Heart left ventricle (tissue), 16 donors: ENCODE data around the gene PDE9A. TPM values are rescaled to one million over a fixed set of nuclear protein-coding genes. Genes with fewer than 3 reads are reported as not detected.
A peak's percentile ranks its signal among the peaks of the same experiment; 100 is the strongest.
"Not testable (repeated sequence)": the region's sequence is repeated elsewhere in the genome, so short reads cannot be mapped to it uniquely, and the experiment has no call there.

Experiments
- ATAC-seq, 4 donors: fragments of 200-7000 bp; cut with Tn5 transposase; one replicate each; pipeline ENCODE4 v1.9.1; 2020 to 2022; ENCODE audit warnings: moderate library complexity in 4 of 4, mild to moderate bottlenecking in 3 of 4, moderate number of reproducible peaks in 1 of 4
- DNase-seq, 5 donors: peaks; one replicate each; pipeline ENCODE4 v3.0.0-alpha.2; 2020
- H3K27ac ChIP-seq, 12 donors: fragments of 200-600 bp; sonication (generic) in 4 of 12; one replicate each; pipeline versions ENCODE4 v1.5.0 to v1.8.0; 2016 to 2022; ENCODE audit warnings: mild to moderate bottlenecking in 2 of 12
- H3K27me3 ChIP-seq, 9 donors: fragments of 200-600 bp; sonication (generic) in 2 of 9; one replicate each; pipeline versions ENCODE4 v1.5.1 to v1.8.0; 2016 to 2022; ENCODE audit warnings: mild to moderate bottlenecking in 3 of 9
- H3K36me3 ChIP-seq, 9 donors: fragments of 200-600 bp; sonication (generic) in 2 of 9; one replicate each; pipeline versions ENCODE4 v1.5.0 to v1.8.0; 2018 to 2022; ENCODE audit warnings: mild to moderate bottlenecking in 2 of 9
- H3K4me1 ChIP-seq, 12 donors: fragments of 200-600 bp; sonication (generic) in 4 of 12; one replicate each; pipeline versions ENCODE4 v1.5.0 to v1.8.0; 2016 to 2022; ENCODE audit warnings: mild to moderate bottlenecking in 3 of 12
- H3K4me3 ChIP-seq, 12 donors: fragments of 200-600 bp; sonication (generic) in 4 of 12; one replicate each; pipeline versions ENCODE4 v1.5.0 to v1.8.0; 2017 to 2022; ENCODE audit warnings: mild to moderate bottlenecking in 9 of 12, moderate library complexity in 4 of 12
- H3K9me3 ChIP-seq, 12 donors: fragments of 200-600 bp; sonication (generic) in 4 of 12; one replicate each; pipeline versions ENCODE4 v1.5.0 to v1.8.0; 2016 to 2022; ENCODE audit warnings: mild to moderate bottlenecking in 1 of 12
- POLR2A ChIP-seq, 2 donors: fragments of 450-650 bp; IDR thresholded peaks; one replicate each; pipeline ENCODE4 v1.6.1; 2017; ENCODE audit warnings: antibody characterized with exemption in 2 of 2, mild to moderate bottlenecking in 2 of 2, moderate library complexity in 2 of 2
- WGBS, 4 donors: extraction: QIAGEN DNeasy Blood & Tissue Kit in 2 of 4; methylation state at CpG; one replicate each; pipeline versions ENCODE4 v1.1.5 to v1.1.7; 2013 to 2018; 5-methylcytosine and 5-hydroxymethylcytosine counted together
- intact Hi-C, 10 donors: fragments of 100-400 bp; cut with DNase I; formaldehyde crosslinking; loops; one replicate each; pipeline versions ENCODE4 v1.11.1 to v1.14.2; 2022
- polyA plus RNA-seq, 2 donors: library from polyadenylated mRNA; stranded (reverse); fragments of 200-250 nt; gene quantifications; one replicate each; pipeline ENCODE4 v1.2.3, GENCODE V29; 2013
- total RNA-seq, 9 donors: library from RNA; depleted of rRNA in 2 of 9; stranded (reverse); fragments of >200 nt in 2 of 9; fragmentation: NEBNext Ultra II Directional in 3 of 9; extraction: Animal tissue kit (Norgen Biotek cat#: 25700) in 3 of 9; gene quantifications; one replicate each; pipeline versions ENCODE4 v1.1.0 to v1.2.4, GENCODE V29; 2016 to 2023
- TF ChIP-seq, protein P1 (sequence below), 12 donors: fragments of 200-600 bp; sonication (generic) in 4 of 12; IDR thresholded peaks; one replicate each; pipeline versions ENCODE4 v1.5.0 to v1.8.0; 2018 to 2022; ENCODE audit warnings: antibody characterized with exemption in 12 of 12, mild to moderate bottlenecking in 5 of 12
- donor health status: ischemic (EF 13 %, LVEDD 7.1; RV severe dilation, severe dysfunction).
- donor health status: healthy with polysubstance abuse.
- donor health status: DM: no; HTN: yes; CAD: no.
- donor health status: DM: no; HTN: no; CAD: no.
- donor health status: ischemic (EF 25% LVEDD 6.9; RV normal size, moderate dysfunction).
- donor health status: ischemic (EF 25% LVEDD 5.7; RV mildly dilated, moderate dysfunction).
- donor health status: healthy.
- donor health status: DM: yes; HTN: yes; CAD: no.
- donor health status: ischemic (EF 35%, LVEDD 5.7; RV mildly dilated, moderate dysfunction).
- donor health status: nonischemic (EF 11% LVEDD 7.7; RV severe dilation, severe dysfunction).
- donor health status: DM: yes; HTN: yes; CAD: no.
- donor health status: PGD.
- donor health status: ischemic (EF 29% LVEDD 5.4; RV normal size, mild dysfunction).
- donor health status: nonischemic (EF 23%, LVEDD 6.1; RV moderate dilation, normal function).

Gene PDE9A
- total and polyA plus RNA-seq, 11 donors: 1.5 to 4.0 (median 3.1) TPM

DNA sequence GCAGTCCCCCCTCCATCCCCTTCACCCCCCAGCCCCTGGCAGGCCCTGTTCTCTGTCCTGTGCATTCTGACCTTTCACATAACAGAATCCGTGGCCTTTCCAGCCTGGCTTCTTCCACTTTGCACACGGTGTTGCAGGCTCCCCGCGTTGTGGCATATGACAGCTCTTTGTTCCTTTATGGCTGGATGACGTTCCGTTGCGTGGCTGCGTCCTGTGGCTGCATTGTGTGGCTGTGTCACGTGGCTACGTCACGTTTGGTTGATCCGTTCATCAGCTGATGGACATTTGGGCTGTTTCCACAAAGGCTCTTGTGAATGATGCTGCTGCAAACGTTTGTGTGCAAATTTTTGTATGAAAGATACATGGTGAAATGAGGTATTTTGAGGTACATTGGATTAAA lies 53.3 kb downstream of the PDE9A start:
- peaks cover 0 to 8% (median 0%) of the 10 kb centered on the region in 9 donors for H3K27me3 ChIP-seq
- 93 to 94% (median 93%) methylated on average over 13 of the region's 13 CpGs for WGBS, 4 donors
- no peak overlapping the region for H3K27ac ChIP-seq
- H3K4me3 ChIP-seq: no peak overlapping the region
- DNase-seq (peak in 1 of 5 donors; percentile 9), ATAC-seq (no peak)
- TF ChIP-seq POLR2A (IDR thresholded peaks at IDR 0.05): no peak
- TF ChIP-seq, protein P1, sequence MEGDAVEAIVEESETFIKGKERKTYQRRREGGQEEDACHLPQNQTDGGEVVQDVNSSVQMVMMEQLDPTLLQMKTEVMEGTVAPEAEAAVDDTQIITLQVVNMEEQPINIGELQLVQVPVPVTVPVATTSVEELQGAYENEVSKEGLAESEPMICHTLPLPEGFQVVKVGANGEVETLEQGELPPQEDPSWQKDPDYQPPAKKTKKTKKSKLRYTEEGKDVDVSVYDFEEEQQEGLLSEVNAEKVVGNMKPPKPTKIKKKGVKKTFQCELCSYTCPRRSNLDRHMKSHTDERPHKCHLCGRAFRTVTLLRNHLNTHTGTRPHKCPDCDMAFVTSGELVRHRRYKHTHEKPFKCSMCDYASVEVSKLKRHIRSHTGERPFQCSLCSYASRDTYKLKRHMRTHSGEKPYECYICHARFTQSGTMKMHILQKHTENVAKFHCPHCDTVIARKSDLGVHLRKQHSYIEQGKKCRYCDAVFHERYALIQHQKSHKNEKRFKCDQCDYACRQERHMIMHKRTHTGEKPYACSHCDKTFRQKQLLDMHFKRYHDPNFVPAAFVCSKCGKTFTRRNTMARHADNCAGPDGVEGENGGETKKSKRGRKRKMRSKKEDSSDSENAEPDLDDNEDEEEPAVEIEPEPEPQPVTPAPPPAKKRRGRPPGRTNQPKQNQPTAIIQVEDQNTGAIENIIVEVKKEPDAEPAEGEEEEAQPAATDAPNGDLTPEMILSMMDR (IDR thresholded peaks at IDR 0.05): no peak
- peaks cover 0 to 7% (median 0%) of the 10 kb centered on the region in 12 donors for H3K9me3 ChIP-seq
- H3K4me1 ChIP-seq: no peaks in the 10 kb centered on the region
- no peaks in the 10 kb centered on the region for H3K36me3 ChIP-seq
- intact Hi-C loops: loop anchor here in 1 of 10 donors (10.0 kb wide), 1 partner anchor 52 kb away; the partner anchor contains the start of gene PDE9A

GRCh38 chr21:42707207-42707830 lies 53.9 kb downstream of the PDE9A start:
- intact Hi-C loops: loop anchor here in 1 of 10 donors (10.0 kb wide), 1 partner anchor 53 kb away; the partner anchor contains the start of gene PDE9A
- WGBS, 4 donors: 79 to 99% (median 91%) methylated on average over 7 of the region's 7 CpGs
- Histone ChIP-seq H3K36me3 (no peaks in the 10 kb centered on the region), H3K4me1 (no peaks in the 10 kb centered on the region), H3K4me3 (no peak overlapping the region), H3K27ac (no peak overlapping the region), H3K27me3 (peaks cover 0 to 8% (median 0%) of the 10 kb centered on the region in 9 donors), H3K9me3 (peaks cover 0 to 1% (median 0%) of the 10 kb centered on the region in 12 donors)
- DNase-seq (no peak), ATAC-seq (no peak)
- no peak for TF ChIP-seq POLR2A (IDR thresholded peaks at IDR 0.05)
- TF ChIP-seq, protein P1 (IDR thresholded peaks at IDR 0.05): no peak

DNA sequence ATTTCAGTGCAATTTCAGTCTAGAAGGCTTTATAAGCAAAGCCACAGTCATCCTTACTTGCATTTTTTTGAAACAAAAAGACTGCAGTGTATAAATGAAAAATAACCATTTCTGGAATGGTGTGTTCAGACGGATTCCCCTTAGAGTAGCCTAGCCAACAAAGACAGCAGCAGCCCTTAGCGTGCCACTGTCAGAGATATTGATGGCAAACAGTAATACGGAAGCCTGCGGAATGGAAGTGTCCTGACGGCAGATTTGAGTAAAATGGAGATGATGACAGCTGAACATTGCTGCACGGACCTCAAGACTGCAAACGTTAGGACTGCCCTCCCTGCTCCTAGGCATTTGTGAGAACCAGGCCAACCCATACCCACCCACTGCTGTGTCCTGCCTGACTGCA lies 54.7 kb downstream of the PDE9A start:
- no peak for TF ChIP-seq POLR2A (IDR thresholded peaks at IDR 0.05)
- TF ChIP-seq, protein P1 (IDR thresholded peaks at IDR 0.05): no peak
- Histone ChIP-seq H3K4me3 (no peak overlapping the region), H3K27me3 (peaks cover 0 to 8% (median 0%) of the 10 kb centered on the region in 9 donors), H3K36me3 (no peaks in the 10 kb centered on the region), H3K9me3 (no peaks in the 10 kb centered on the region), H3K27ac (no peak overlapping the region), H3K4me1 (no peaks in the 10 kb centered on the region)
- WGBS, 4 donors: 76 to 89% (median 82%) methylated on average over 7 of the region's 7 CpGs
- intact Hi-C loops: loop anchor here in 1 of 10 donors (10.0 kb wide), 1 partner anchor 53 kb away; the partner anchor contains the start of gene PDE9A
- DNase-seq (no peak), ATAC-seq (no peak)

GRCh38 chr21:42708916-42709315 lies 55.5 kb downstream of the PDE9A start:
- intact Hi-C loops: loop anchor here in 1 of 10 donors (10.0 kb wide), 1 partner anchor 54 kb away; the partner anchor contains the start of gene PDE9A
- 85 to 100% (median 96%) methylated on average over 1 of the region's 1 CpG for WGBS, 4 donors
- not testable (repeated sequence) for H3K27me3 ChIP-seq, ATAC-seq, H3K4me3 ChIP-seq, H3K9me3 ChIP-seq, H3K27ac ChIP-seq, H3K36me3 ChIP-seq, DNase-seq, H3K4me1 ChIP-seq
